Fibroblast of lung (primary cell): ENCODE data around the gene FYN. TPM values are rescaled to one million over a fixed set of nuclear protein-coding genes. Genes with fewer than 3 reads are reported as not detected.

Experiments
- DNase-seq, 2 donors: peaks; one replicate each; pipeline versions ENCODE4 v3.0.0 to v3.0.0-alpha.2; 2010; ENCODE audit warnings: low read depth in 2 of 2
- H2AFZ ChIP-seq: 2 replicates; pipeline ENCODE4 v1.5.1; 2012; ENCODE audit warnings: low read length, control low read depth, inconsistent platforms
- H3K27ac ChIP-seq: 2 replicates; pipeline ENCODE4 v1.5.1; 2011; ENCODE audit warnings: low read length, control low read depth; ENCODE audit not compliant: insufficient read depth
- H3K27me3 ChIP-seq: 2 replicates; pipeline ENCODE4 v1.5.1; 2011; ENCODE audit warnings: mild to moderate bottlenecking, low read length; ENCODE audit not compliant: control insufficient read depth, insufficient read depth
- H3K36me3 ChIP-seq: 2 replicates; pipeline ENCODE4 v1.5.1; 2011; ENCODE audit warnings: low read length; ENCODE audit not compliant: control insufficient read depth, insufficient read depth
- H3K4me1 ChIP-seq: 2 replicates; pipeline ENCODE4 v1.5.1; 2011; ENCODE audit warnings: low read length; ENCODE audit not compliant: control insufficient read depth, insufficient read depth; ENCODE audit errors: extremely low read depth
- H3K4me2 ChIP-seq: 2 replicates; pipeline ENCODE4 v1.5.1; 2011; ENCODE audit warnings: low read length, control low read depth; ENCODE audit not compliant: insufficient read depth; ENCODE audit errors: extremely low read depth
- H3K4me3 ChIP-seq, 4 experiments: fragments of 200-600 bp in 1 of 4; sonication (generic) in 1 of 4; replicated peaks in 1 of 4; 2 replicates each; pipeline ENCODE4 v1.5.1; 2011 to 2016; ENCODE audit warnings: low read length in 4 of 4, low read depth in 3 of 4, mild to moderate bottlenecking in 3 of 4, control low read depth in 2 of 4, inconsistent platforms in 1 of 4, mixed read lengths in 1 of 4; ENCODE audit not compliant: insufficient read depth in 1 of 4; ENCODE audit errors: control extremely low read depth in 1 of 4
- H3K79me2 ChIP-seq: 2 replicates; pipeline ENCODE4 v1.5.1; 2012; ENCODE audit warnings: mild to moderate bottlenecking, low read length, inconsistent platforms; ENCODE audit not compliant: control insufficient read depth, insufficient read depth
- H3K9ac ChIP-seq: 2 replicates; pipeline ENCODE4 v1.5.1; 2011; ENCODE audit warnings: mild to moderate bottlenecking, low read length, control low read depth; ENCODE audit not compliant: insufficient read depth
- H3K9me3 ChIP-seq: 2 replicates; pipeline ENCODE4 v1.5.1; 2012; ENCODE audit warnings: low read depth, low read length; ENCODE audit not compliant: control insufficient read depth, insufficient read depth
- H4K20me1 ChIP-seq: 2 replicates; pipeline ENCODE4 v1.5.1; 2011; ENCODE audit warnings: low read length; ENCODE audit not compliant: control insufficient read depth, insufficient read depth; ENCODE audit errors: extremely low read depth
- EZH2 ChIP-seq: IDR thresholded peaks from 2 replicates; pipeline ENCODE4 v1.5.1; 2012; ENCODE audit warnings: low read length, control low read depth, mild to moderate bottlenecking; ENCODE audit errors: missing control alignments
- polyA plus RNA-seq, 2 donors: library from polyadenylated mRNA; depleted of rRNA in 1 of 2; stranded (reverse) in 1 of 2; unstranded in 1 of 2; fragments of >200 nt; gene quantifications; 2 replicates each; pipeline ENCODE4 v1.2.1, GENCODE V29; 2011 to 2012; ENCODE audit warnings: missing spikeins in 1 of 2
- total RNA-seq: library from RNA; depleted of rRNA; stranded (reverse); fragments of >200 nt; gene quantifications from 2 replicates; pipeline ENCODE4 v1.2.1, GENCODE V29; 2014
- TF ChIP-seq, protein P1 (sequence below), 2 donors: IDR thresholded peaks in 1 of 2; conservative IDR thresholded peaks in 1 of 2; 1 replicate in 1 of 2; 2 replicates in 1 of 2; pipeline ENCODE4 v1.5.1; 2011 to 2012; ENCODE audit warnings: low read length in 2 of 2, control low read depth in 1 of 2, inconsistent platforms in 1 of 2, low read depth in 1 of 2, mild to moderate bottlenecking in 1 of 2

Gene FYN
- total and polyA plus RNA-seq, 2 donors (not counting 1 experiment from before 2014, with no cell fraction given) = 64.7 TPM

DNA sequence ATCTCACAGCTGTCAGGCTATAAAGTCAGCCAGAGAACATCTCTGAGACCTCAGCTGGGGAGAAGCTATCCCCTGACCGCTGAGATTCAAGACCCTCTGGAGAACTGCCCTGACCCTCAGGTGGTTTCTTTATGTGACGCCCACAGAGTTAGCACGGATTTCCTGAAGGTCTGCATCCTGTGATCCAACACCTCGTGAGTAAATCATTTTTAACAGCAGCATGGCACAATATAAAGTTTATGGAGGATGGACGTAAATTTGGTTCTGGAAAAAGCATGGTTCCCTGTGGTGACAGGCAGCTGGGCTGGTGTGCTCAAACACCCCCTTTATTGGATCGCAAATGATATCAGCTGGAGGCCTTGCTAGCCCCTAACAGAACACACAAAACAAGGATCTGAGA lies 242.2 kb downstream of the FYN start:
- no peaks in the 10 kb centered on the region for H3K36me3 ChIP-seq
- H3K4me3 ChIP-seq = no peak overlapping the region
- H3K4me2 ChIP-seq = no peak overlapping the region
- no peak for TF ChIP-seq EZH2
- TF ChIP-seq, protein P1, sequence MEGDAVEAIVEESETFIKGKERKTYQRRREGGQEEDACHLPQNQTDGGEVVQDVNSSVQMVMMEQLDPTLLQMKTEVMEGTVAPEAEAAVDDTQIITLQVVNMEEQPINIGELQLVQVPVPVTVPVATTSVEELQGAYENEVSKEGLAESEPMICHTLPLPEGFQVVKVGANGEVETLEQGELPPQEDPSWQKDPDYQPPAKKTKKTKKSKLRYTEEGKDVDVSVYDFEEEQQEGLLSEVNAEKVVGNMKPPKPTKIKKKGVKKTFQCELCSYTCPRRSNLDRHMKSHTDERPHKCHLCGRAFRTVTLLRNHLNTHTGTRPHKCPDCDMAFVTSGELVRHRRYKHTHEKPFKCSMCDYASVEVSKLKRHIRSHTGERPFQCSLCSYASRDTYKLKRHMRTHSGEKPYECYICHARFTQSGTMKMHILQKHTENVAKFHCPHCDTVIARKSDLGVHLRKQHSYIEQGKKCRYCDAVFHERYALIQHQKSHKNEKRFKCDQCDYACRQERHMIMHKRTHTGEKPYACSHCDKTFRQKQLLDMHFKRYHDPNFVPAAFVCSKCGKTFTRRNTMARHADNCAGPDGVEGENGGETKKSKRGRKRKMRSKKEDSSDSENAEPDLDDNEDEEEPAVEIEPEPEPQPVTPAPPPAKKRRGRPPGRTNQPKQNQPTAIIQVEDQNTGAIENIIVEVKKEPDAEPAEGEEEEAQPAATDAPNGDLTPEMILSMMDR (conservative IDR thresholded peaks at IDR 0.05 in 1 of 2, IDR thresholded peaks at IDR 0.05 in 1 of 2; ENCODE audit: low read depth in 1 of 2, low read length in 2 of 2) = no peak
- DNase-seq = no peak
- H3K79me2 ChIP-seq = no peaks in the 10 kb centered on the region
- H3K9ac ChIP-seq = no peak overlapping the region
- no peaks in the 10 kb centered on the region for H3K9me3 ChIP-seq
- peaks cover 4% of the 10 kb centered on the region for H3K4me1 ChIP-seq
- no peaks in the 10 kb centered on the region for H4K20me1 ChIP-seq
- no peak overlapping the region for H3K27ac ChIP-seq
- no peaks in the 10 kb centered on the region for H3K27me3 ChIP-seq
- no peak overlapping the region for H2AFZ ChIP-seq

DNA sequence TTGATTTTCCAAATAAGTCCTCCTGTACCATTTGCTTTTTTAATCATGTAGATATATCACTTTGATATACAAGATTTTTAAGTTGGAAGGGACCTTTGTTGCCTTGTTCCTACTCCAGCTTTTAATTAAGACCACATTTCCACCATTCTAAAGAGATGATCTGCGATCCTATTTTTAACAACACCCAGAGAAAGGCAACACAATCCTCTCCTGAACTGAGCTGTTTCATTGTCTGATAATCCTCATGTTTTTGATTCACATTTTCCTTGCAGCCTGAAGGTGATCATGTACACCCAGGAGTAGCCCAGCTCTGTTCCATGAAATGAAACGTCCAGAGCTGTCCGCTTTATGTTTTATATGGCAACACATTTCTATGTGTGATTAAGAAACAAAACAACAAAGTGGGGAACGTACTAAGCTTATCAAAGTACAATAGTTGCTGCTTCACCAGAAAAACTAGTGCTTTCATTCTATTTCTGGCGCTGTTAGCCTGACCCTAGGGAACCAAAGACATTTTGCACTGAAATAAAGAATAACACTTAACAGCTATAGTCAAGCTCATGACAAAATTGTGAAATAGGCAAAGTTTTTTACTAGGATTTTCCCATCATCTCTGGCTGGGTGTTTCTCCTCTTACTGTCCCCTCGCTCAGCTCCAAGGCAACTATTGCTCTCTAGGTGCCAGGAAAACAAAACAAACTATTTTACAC lies 245.0 kb downstream of the FYN start:
- H3K9ac ChIP-seq = no peak overlapping the region
- H4K20me1 ChIP-seq = no peaks in the 10 kb centered on the region
- H3K9me3 ChIP-seq = no peaks in the 10 kb centered on the region
- peaks cover 10% of the 10 kb centered on the region for H3K4me1 ChIP-seq
- H3K27ac ChIP-seq = peak overlapping the region; percentile 15
- H3K79me2 ChIP-seq = no peaks in the 10 kb centered on the region
- no peaks in the 10 kb centered on the region for H3K27me3 ChIP-seq
- peak overlapping the region; percentile 44 for H2AFZ ChIP-seq
- H3K4me2 ChIP-seq = peak overlapping the region; percentile 13
- peak in 1 of 2 donors; percentile 19 for DNase-seq
- H3K36me3 ChIP-seq = no peaks in the 10 kb centered on the region
- H3K4me3 ChIP-seq = peak overlapping the region in 1 of 4 experiments; percentile 1
- TF ChIP-seq, protein P1 (conservative IDR thresholded peaks at IDR 0.05 in 1 of 2, IDR thresholded peaks at IDR 0.05 in 1 of 2; ENCODE audit: low read depth in 1 of 2, low read length in 2 of 2) = no peak
- TF ChIP-seq EZH2 = no peak

DNA sequence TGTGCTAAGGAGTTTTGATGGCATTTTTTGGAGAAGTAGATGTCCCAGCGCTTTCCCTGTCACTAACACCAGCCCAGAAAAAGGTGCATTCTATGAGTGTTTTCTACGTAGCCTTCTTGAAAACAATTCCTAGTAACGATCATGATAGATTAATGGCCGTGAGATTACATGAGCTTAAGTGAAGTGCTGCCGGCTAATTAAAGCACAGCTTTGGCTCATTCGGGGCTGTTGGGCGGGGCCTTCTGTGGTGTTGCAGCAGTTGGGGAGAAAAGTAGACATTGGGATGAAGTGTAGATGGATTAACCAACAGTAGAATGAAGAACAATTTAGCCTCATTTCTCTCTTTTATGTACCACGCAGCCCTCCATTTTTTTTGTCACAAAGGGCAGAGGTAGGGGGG lies 246.8 kb downstream of the FYN start:
- no peaks in the 10 kb centered on the region for H3K36me3 ChIP-seq
- H3K9me3 ChIP-seq = no peaks in the 10 kb centered on the region
- H3K4me3 ChIP-seq = peak overlapping the region in 3 of 4 experiments; percentile 1 to 44 (median 20)
- peak overlapping the region; percentile 20 for H2AFZ ChIP-seq
- no peaks in the 10 kb centered on the region for H3K27me3 ChIP-seq
- TF ChIP-seq EZH2 = no peak
- TF ChIP-seq, protein P1 (conservative IDR thresholded peaks at IDR 0.05 in 1 of 2, IDR thresholded peaks at IDR 0.05 in 1 of 2; ENCODE audit: low read depth in 1 of 2, low read length in 2 of 2) = no peak
- H3K79me2 ChIP-seq = no peaks in the 10 kb centered on the region
- H4K20me1 ChIP-seq = no peaks in the 10 kb centered on the region
- peak overlapping the region; percentile 98 for H3K4me2 ChIP-seq
- H3K4me1 ChIP-seq = peaks cover 10% of the 10 kb centered on the region
- H3K27ac ChIP-seq = no peak overlapping the region
- DNase-seq = no peak
- no peak overlapping the region for H3K9ac ChIP-seq
